Activated T-cell treated with anti-CD3 and anti-CD28 coated beads, Interleukin-2, amount 50 U/mL, for 4 hours (primary cell): Measurements from ENCODE around the gene ZPBP2. TPM values are rescaled to one million over a fixed set of nuclear protein-coding genes. Genes with fewer than 3 reads are reported as not detected.
A peak's percentile ranks its signal among the peaks of the same experiment; 100 is the strongest.

Experiments
- ATAC-seq, 2 donors: fragments of 200-7000 bp; cut with Tn5 transposase; one replicate each; pipeline ENCODE4 v1.10.0; 2021
- DNase-seq: peaks from one replicate; pipeline ENCODE4 v3.0.0-alpha.2; 2020
- H3K27me3 Mint-ChIP-seq: one replicate; pipeline ENCODE4 v1.8.0; 2021; ENCODE audit warnings: low read depth, mixed read lengths
- H3K36me3 Mint-ChIP-seq: one replicate; pipeline ENCODE4 v1.8.0; 2022; ENCODE audit warnings: mixed read lengths; ENCODE audit not compliant: insufficient read depth
- H3K4me1 Mint-ChIP-seq: one replicate; pipeline ENCODE4 v1.8.0; 2021; ENCODE audit warnings: low read depth, mixed read lengths
- H3K4me3 Mint-ChIP-seq: one replicate; pipeline ENCODE4 v1.8.0; 2021; ENCODE audit warnings: mild to moderate bottlenecking, moderate library complexity, mixed read lengths
- H3K9me3 Mint-ChIP-seq: one replicate; pipeline ENCODE4 v1.8.0; 2021; ENCODE audit warnings: mixed read lengths
- total RNA-seq, 3 donors: library from RNA; stranded (reverse); gene quantifications; one replicate each; pipeline ENCODE4 v1.2.1, GENCODE V29; 2021

The ZPBP2 gene
- total RNA-seq, 3 donors from 2014 or later, result 0.16 to 0.28 TPM; not detected in 1

DNA sequence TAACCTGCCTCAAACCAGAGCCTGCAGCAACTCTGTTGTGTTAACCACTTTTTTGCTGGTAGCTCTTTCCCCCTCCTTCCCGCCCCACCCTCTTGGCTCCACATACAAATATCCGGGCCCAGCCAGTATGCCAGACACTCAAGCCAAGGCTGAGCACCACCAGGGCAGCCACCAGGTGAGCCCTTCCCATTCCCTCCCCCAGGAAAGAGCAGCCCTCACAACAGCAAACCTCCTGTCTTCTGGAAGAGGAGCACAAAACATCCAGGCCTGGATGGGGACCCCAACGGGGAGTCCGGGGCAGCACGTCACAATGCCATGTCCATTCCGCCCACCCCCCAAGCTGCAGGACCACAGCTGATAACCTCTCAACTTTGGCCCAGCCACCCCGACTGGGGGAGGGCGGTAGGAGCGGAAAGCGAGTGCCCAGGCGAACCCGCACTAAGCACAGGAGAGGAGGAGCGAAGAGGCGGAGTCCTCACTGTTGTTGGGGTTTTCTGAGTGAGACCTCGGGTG is 58.6 kb downstream of the ZPBP2 start:
- Mint-ChIP-seq H3K27me3 (no peaks in the 10 kb centered on the region), H3K4me3 (peak overlapping the region; percentile 90)
- ATAC-seq, result peak; percentile 64 to 69

More for the DNA sequence above, 58.6 kb downstream of the ZPBP2 start:
- peak; percentile 37 for DNase-seq
- peaks cover 11% of the 10 kb centered on the region for H3K36me3 Mint-ChIP-seq
- no peaks in the 10 kb centered on the region for H3K9me3 Mint-ChIP-seq
- H3K4me1 Mint-ChIP-seq, result peaks cover 58% of the 10 kb centered on the region

Other genes starting within 250 kb of the ZPBP2 start
- gene PPP1R1B, start 241.2 kb upstream of the ZPBP2 start, total RNA-seq, result under 1 TPM in 1 of 3 donors, not detected in 2; 0.18 TPM
- 10 to 100 TPM; 66.0 to 67.1 (median 66.4) TPM for gene STARD3, start 231.1 kb upstream of the ZPBP2 start, total RNA-seq
- gene TCAP, start 202.9 kb upstream of the ZPBP2 start, total RNA-seq, result 1 to 10 TPM in 2 of 3 donors, under 1 TPM in 1; 0.73 to 1.4 (median 1.4) TPM
- gene PNMT, start 199.7 kb upstream of the ZPBP2 start, total RNA-seq, result not detected
- 10 to 100 TPM; 14.6 to 16.5 (median 16.3) TPM for gene PGAP3, start 180.1 kb upstream of the ZPBP2 start, total RNA-seq
- gene ERBB2, start 168.1 kb upstream of the ZPBP2 start, total RNA-seq, result 1 to 10 TPM; 2.3 to 3.4 (median 2.9) TPM
- 10 to 100 TPM; 43.2 to 48.6 (median 45.7) TPM for gene MIEN1, start 137.7 kb upstream of the ZPBP2 start, total RNA-seq
- gene GRB7, start 130.3 kb upstream of the ZPBP2 start, total RNA-seq, result under 1 TPM; 0.43 to 0.73 (median 0.47) TPM
- 100 to 1,000 TPM in 1 of 3 donors, 10 to 100 TPM in 2; 82.3 to 106 (median 91.6) TPM for gene IKZF3, start 3.9 kb upstream of the ZPBP2 start, total RNA-seq
- gene GSDMB, start 50.4 kb downstream of the ZPBP2 start, total RNA-seq, result 1 to 10 TPM; 4.1 to 5.1 (median 4.7) TPM
- 10 to 100 TPM; 48.9 to 71.0 (median 52.1) TPM for gene ORMDL3, start 59.4 kb downstream of the ZPBP2 start, total RNA-seq
- gene LRRC3C, start 59.5 kb downstream of the ZPBP2 start, total RNA-seq, result not detected
- 1 to 10 TPM in 1 of 3 donors, under 1 TPM in 2; 0.32 to 1.6 (median 0.41) TPM for gene GSDMA, start 94.8 kb downstream of the ZPBP2 start, total RNA-seq
- 100 to 1,000 TPM; 276 to 288 (median 280) TPM for gene PSMD3, start 112.6 kb downstream of the ZPBP2 start, total RNA-seq
- not detected for gene CSF3, start 147.2 kb downstream of the ZPBP2 start, total RNA-seq
- gene MED24, start 186.2 kb downstream of the ZPBP2 start, total RNA-seq, result 100 to 1,000 TPM; 133 to 140 (median 134) TPM
- 10 to 100 TPM in 2 of 3 donors, 1 to 10 TPM in 1; 6.6 to 12.4 (median 10.3) TPM for gene THRA, start 194.8 kb downstream of the ZPBP2 start, total RNA-seq
- 10 to 100 TPM; 12.6 to 16.0 (median 13.7) TPM for gene NR1D1, start 232.4 kb downstream of the ZPBP2 start, total RNA-seq